H54 (cell line): ENCODE results near the gene ATP8A2.

Experiments
- DNase-seq: peaks from one replicate; pipeline ENCODE4 v3.0.0; 2011; ENCODE audit warnings: low spot score, mixed read lengths; ENCODE audit not compliant: insufficient read length
- FAIRE-seq: peaks from 3 replicates; lab custom pipeline; 2011; peaks lifted over from hg19 to GRCh38; lab: Jason Lieb, UNC
- POLR2A ChIP-seq: IDR thresholded peaks from 2 replicates; pipeline ENCODE4 v1.6.1; 2011; ENCODE audit warnings: low read depth, mild to moderate bottlenecking, low read length

The ATP8A2 gene

DNA sequence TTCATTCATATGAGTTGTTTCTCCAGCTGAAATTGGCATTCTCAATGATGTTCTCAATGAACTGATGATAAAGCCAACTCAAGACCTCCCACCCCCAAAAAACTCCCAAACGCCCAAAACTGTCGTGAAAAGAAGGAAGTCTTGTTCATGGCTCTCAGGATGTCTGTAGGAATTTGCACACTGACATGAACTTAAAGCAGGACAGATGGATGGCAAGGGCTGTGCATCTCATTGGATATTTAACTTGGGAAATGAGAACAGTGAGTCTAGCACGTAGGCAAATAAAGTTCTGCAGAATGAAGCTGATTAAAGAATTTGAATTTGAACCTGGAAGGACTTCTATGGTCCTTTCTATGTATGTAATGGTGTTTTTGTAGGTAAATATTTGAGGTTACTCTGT is 374.4 kb downstream of the ATP8A2 start:
- DNase-seq (no peak), FAIRE-seq (no peak)
- no peak for TF ChIP-seq POLR2A

DNA sequence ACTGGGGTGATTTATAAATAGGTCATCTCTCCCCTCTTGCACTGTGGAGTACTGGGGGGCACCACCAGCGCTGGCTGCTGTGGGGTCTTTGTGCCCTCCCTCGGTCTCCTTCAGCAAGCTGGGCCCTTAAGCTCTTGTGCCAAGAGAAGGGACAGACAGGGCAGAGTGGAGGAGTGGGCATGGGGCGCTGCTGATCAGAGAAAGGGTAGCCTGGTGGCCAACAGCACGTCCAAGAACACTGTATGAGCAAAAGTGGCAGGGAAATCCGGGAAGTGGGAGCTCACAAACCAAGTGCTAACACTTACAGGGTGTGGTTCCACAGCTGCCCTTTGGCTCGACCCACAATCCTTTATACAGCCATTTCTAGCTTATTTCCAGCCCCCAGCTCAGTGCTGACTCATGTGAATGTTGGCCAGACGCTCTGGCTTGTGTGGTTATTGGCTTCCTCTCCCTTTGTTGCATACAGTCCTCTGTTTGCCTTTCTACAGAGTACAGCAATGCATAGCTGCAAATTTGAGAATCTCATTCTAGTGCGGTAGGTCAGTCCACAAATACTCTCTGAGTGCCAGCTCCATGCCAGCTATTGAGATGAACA is 381.3 kb downstream of the ATP8A2 start:
- no peak for TF ChIP-seq POLR2A
- FAIRE-seq = peak; percentile 86
- DNase-seq = peak; percentile 34

DNA sequence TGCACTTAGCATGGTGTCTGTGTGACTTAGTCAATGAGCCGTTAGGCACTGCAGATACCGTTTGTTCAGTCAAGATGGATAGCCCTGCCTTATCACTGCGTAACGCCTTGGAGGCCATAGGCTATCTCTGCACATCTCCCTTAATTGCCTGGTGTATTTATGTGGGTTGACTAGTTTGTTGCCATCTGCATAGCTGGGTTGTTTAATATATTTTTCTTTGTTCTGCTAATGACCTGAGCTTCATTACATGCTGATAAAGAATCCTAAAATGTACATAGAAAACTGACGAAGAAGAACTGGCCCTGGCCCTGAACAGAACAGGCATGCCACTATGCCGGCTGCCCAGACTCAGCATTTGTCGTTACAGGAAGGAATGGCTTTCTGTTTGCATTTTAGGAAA is 382.2 kb downstream of the ATP8A2 start:
- DNase-seq (no peak), FAIRE-seq (no peak)
- no peak for TF ChIP-seq POLR2A

- TF ChIP-seq POLR2A = no peak
- no peak for FAIRE-seq
- no peak for DNase-seq
Observed at GRCh38 chr13:25756251-25756650, 384.5 kb downstream of the ATP8A2 start.

DNA sequence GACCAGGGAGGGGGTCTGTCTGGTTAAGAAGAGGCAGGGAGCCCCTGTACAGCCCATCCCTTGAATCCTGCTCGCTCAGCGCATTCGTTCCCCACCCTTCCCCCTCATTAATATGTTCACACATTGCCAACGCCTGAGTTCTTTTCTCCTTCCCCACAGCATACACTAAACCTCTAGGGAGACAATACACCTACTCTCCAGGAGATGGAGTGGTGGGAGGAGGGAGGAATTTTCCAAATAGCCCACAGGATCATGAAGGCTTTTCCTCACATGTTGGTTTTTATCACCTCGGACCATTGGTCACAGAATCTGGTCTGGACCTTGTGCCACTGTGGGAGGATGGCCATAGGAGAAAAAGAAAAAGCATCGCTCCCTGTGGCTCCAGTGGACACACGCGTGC is 385.1 kb downstream of the ATP8A2 start:
- DNase-seq (no peak), FAIRE-seq (no peak)
- TF ChIP-seq POLR2A = no peak

GRCh38 chr13:25761041-25761440 is 389.3 kb downstream of the ATP8A2 start:
- no peak for TF ChIP-seq POLR2A
- DNase-seq (no peak), FAIRE-seq (no peak)

- no peak for FAIRE-seq
- no peak for TF ChIP-seq POLR2A
- no peak for DNase-seq
Observed at GRCh38 chr13:25762281-25762680, 390.5 kb downstream of the ATP8A2 start.

DNA sequence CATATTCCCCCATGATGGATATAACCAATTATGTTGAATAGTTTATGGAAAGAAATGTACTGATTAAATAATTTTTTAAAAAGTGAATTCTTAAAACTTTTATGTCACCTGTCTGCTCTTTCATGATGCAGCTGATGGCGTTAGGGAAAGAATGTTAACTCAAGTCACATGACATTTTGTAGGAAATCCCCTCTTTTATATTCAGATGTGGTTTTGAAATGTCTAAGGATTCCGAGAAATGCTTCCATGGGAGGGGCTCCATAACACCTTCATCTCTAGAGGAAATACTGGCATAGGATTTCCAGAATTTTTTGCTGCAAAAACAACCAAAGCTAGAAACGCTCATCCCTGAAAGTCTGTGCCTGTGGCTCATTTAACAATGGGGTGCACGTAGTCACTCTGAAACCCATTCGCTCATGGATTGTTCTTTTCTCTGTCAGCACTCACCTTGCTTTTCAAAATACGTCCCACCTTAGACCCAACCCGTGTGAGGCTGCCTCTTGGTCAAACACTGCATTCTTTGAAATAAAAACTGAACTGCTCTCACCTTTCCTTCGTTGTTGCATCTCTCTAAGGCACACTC is 391.1 kb downstream of the ATP8A2 start:
- DNase-seq (no peak), FAIRE-seq (no peak)
- no peak for TF ChIP-seq POLR2A

DNA sequence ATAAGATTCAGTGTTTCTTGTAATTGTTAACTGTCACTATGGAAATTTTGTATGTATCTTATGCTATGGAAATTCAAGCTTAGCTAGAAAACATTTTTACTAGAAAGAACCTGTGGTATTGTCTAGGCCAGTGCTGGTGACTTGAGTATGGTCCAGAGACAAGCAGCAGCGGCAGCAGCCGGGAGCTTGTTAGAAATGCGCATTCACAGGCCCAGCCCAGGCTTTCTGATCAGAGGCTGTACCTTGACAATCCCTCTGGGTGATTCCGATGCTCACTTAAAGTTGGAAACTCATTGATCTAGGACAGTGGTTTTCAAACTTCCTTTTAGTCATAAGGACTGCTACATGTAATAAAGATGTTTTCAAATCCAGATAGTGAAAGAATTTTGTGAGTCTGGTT is 392.6 kb downstream of the ATP8A2 start:
- DNase-seq (no peak), FAIRE-seq (no peak)
- no peak for TF ChIP-seq POLR2A

GRCh38 chr13:25765266-25765665 is 393.5 kb downstream of the ATP8A2 start:
- no peak for FAIRE-seq
- no peak for TF ChIP-seq POLR2A
- no peak for DNase-seq

DNA sequence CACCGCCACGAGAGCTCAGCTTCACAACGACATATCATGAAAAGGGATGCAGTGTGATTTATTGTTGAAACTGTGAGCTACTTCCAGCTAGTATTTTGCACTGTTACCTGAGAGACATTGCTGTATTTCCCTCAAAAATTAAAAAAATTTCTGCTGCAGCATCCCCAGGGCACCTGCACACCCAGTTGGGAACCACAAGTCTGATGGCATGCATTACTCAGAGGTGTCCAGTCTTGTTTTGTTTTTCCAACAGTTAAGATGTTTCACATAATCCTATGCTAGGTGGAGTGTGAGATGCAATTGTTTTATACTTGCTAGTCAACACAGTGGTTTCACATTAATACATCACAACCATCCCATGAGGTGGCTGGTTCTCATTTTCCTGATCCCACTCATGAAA is 394.8 kb downstream of the ATP8A2 start:
- FAIRE-seq = no peak
- DNase-seq = no peak
- TF ChIP-seq POLR2A = no peak

GRCh38 chr13:25766991-25767390 is 395.2 kb downstream of the ATP8A2 start:
- FAIRE-seq (no peak), DNase-seq (no peak)
- TF ChIP-seq POLR2A = no peak

- TF ChIP-seq POLR2A = no peak
- DNase-seq (no peak), FAIRE-seq (no peak)
Observed at GRCh38 chr13:25768376-25768775, 396.6 kb downstream of the ATP8A2 start.

DNA sequence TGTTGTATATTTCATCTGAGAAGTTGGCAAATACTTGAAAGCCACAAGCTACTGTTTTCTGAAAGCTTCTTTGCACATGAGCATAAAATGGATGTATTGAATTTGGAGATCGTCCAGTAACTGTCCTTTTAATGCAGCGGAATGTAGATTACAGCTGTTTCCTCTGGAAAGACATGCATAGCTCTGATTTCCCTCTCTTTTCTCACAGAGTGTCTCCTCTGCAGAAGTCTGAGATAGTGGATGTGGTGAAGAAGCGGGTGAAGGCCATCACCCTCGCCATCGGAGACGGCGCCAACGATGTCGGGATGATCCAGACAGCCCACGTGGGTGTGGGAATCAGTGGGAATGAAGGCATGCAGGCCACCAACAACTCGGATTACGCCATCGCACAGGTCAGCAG is 397.1 kb downstream of the ATP8A2 start:
- no peak for DNase-seq
- TF ChIP-seq POLR2A = no peak
- no peak for FAIRE-seq

DNA sequence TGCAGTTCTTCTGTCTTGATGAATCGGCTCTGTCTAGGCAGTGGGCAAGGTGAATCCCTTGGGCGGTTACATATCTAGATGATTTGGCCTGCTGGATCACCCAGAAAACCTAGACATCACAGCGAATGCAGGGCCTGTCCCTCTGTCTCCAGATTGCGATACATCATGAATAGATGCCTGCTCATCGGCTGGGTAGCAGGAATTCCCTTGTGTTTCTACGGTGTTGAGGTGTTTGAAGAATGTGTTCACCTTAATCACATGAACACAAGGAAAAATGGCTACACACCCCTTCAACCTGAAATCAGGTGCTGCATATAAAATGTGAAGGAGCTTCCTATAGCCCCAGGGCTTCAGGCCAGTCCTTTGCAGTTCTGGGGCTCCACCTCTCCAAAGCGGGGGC is 398.8 kb downstream of the ATP8A2 start:
- no peak for FAIRE-seq
- DNase-seq = no peak
- no peak for TF ChIP-seq POLR2A
